HCT116 (cell line): Measurements from ENCODE around the gene MFSD8.

ENCODE experiments used
- POLR2A ChIP-seq: IDR thresholded peaks from 2 replicates; pipeline ENCODE4 v1.7.0; 2011; ENCODE audit warnings: borderline replicate concordance; ENCODE audit not compliant: insufficient read depth, insufficient read length; ENCODE audit errors: extremely low read depth
- TF ChIP-seq, protein P1 (sequence below), 3 experiments: fragments of 200-600 bp in 1 of 3; sonication (generic) in 1 of 3; IDR thresholded peaks in 2 of 3; conservative IDR thresholded peaks in 1 of 3; 2 replicates each; pipeline ENCODE4 v1.5.1; 2012 to 2017; ENCODE audit warnings: low read depth in 2 of 3, low read length in 2 of 3, antibody characterized with exemption in 1 of 3, borderline replicate concordance in 1 of 3, control low read depth in 1 of 3, mild to moderate bottlenecking in 1 of 3, mixed read lengths in 1 of 3, mixed run types in 1 of 3, moderate library complexity in 1 of 3; ENCODE audit not compliant: insufficient read depth in 1 of 3

DNA sequence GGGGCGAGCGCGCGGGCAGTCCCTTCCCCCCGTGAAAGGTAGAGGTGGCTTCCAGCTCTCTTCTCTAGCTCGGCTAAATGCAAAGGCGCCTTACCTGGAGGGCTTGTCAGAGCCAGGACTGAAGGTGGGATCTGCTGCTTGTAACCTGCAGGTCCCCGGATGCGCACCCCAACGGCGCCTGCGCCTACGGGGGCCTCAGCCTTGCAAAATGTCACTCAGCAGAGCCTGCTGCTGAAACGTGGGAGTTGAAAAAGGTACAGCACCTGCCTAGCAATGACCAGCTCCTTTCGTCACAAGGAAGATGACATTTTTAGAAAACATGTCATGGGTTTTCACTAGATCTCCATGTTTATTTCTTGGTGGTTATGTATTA, 816 bp upstream of the MFSD8 start:
- TF ChIP-seq POLR2A, result no peak
- TF ChIP-seq, protein P1, sequence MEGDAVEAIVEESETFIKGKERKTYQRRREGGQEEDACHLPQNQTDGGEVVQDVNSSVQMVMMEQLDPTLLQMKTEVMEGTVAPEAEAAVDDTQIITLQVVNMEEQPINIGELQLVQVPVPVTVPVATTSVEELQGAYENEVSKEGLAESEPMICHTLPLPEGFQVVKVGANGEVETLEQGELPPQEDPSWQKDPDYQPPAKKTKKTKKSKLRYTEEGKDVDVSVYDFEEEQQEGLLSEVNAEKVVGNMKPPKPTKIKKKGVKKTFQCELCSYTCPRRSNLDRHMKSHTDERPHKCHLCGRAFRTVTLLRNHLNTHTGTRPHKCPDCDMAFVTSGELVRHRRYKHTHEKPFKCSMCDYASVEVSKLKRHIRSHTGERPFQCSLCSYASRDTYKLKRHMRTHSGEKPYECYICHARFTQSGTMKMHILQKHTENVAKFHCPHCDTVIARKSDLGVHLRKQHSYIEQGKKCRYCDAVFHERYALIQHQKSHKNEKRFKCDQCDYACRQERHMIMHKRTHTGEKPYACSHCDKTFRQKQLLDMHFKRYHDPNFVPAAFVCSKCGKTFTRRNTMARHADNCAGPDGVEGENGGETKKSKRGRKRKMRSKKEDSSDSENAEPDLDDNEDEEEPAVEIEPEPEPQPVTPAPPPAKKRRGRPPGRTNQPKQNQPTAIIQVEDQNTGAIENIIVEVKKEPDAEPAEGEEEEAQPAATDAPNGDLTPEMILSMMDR (IDR thresholded peaks at IDR 0.05 in 2 of 3, conservative IDR thresholded peaks at IDR 0.05 in 1 of 3; ENCODE audit: borderline replicate concordance in 1 of 3, insufficient read depth in 1 of 3, low read depth in 2 of 3, low read length in 2 of 3), result no peak
